Neural cell (in vitro differentiated cells): ENCODE data around the gene HNRNPM. TPM values are rescaled to one million over a fixed set of nuclear protein-coding genes. Genes with fewer than 3 reads are reported as not detected.

Experiments used
- H2AFZ ChIP-seq: fragments of 200-600, 300-800 bp; sonication (generic), shearing (Covaris generic); 2 replicates; pipeline ENCODE4 v1.6.0; 2014; ENCODE audit warnings: low read depth, mild to moderate bottlenecking, antibody characterized with exemption, low read length, moderate library complexity
- H3F3A ChIP-seq: fragments of 200-600 bp; shearing (Covaris generic); 2 replicates; pipeline ENCODE4 v1.6.1; 2016; ENCODE audit warnings: mild to moderate bottlenecking, moderate library complexity, mixed read lengths, antibody characterized with exemption, low read length; ENCODE audit not compliant: insufficient read depth, poor library complexity, severe bottlenecking
- H3K27ac ChIP-seq: fragments of 200-600, 300-800 bp; sonication (generic), shearing (Covaris generic); 2 replicates; pipeline ENCODE4 v1.5.1; 2014; ENCODE audit warnings: mild to moderate bottlenecking, low read length, moderate library complexity
- H3K27me3 ChIP-seq: fragments of 300-800, 200-600 bp; sonication (generic), shearing (Covaris generic); 2 replicates; pipeline ENCODE4 v1.6.0; 2014; ENCODE audit warnings: mild to moderate bottlenecking, low read depth, low read length, moderate library complexity; ENCODE audit not compliant: insufficient read depth
- H3K36me3 ChIP-seq: fragments of 300-800, 200-600 bp; sonication (generic), shearing (Covaris generic); 2 replicates; pipeline ENCODE4 v1.5.1; 2014; ENCODE audit warnings: mild to moderate bottlenecking, antibody characterized with exemption, low read length, moderate library complexity; ENCODE audit not compliant: insufficient read depth
- H3K4me2 ChIP-seq: fragments of 300-800, 200-600 bp; sonication (generic), shearing (Covaris generic); 2 replicates; pipeline ENCODE4 v1.6.0; 2014; ENCODE audit warnings: mild to moderate bottlenecking, low read length
- H3K4me3 ChIP-seq: fragments of 300-800, 200-600 bp; sonication (generic), shearing (Covaris generic); 2 replicates; pipeline ENCODE4 v1.5.1; 2014; ENCODE audit warnings: mild to moderate bottlenecking, low read length, moderate library complexity
- H3K79me2 ChIP-seq: fragments of 200-600 bp; shearing (Covaris generic); replicated peaks from 2 replicates; pipeline ENCODE4 v1.6.0; 2014; ENCODE audit warnings: mild to moderate bottlenecking, low read length, moderate library complexity; ENCODE audit not compliant: insufficient read depth
- H3K9ac ChIP-seq: fragments of 300-800, 200-600 bp; sonication (generic), shearing (Covaris generic); 2 replicates; pipeline ENCODE4 v1.6.1; 2016; ENCODE audit warnings: mild to moderate bottlenecking, low read length, mixed read lengths
- H3K9me2 ChIP-seq: fragments of 200-600 bp; shearing (Covaris generic); 2 replicates; pipeline ENCODE4 v1.6.1; 2016; ENCODE audit warnings: mild to moderate bottlenecking, low read length, mixed read lengths; ENCODE audit not compliant: insufficient read depth
- H3K9me3 ChIP-seq: fragments of 200-600, 300-800 bp; sonication (generic), shearing (Covaris generic); 2 replicates; pipeline ENCODE4 v1.6.1; 2016; ENCODE audit warnings: mild to moderate bottlenecking, mixed run types, low read length, moderate library complexity, mixed read lengths
- H4K20me1 ChIP-seq: fragments of 200-600 bp; shearing (Covaris generic); 2 replicates; pipeline ENCODE4 v1.6.1; 2016; ENCODE audit warnings: mild to moderate bottlenecking, mixed run types; ENCODE audit not compliant: insufficient read depth
- CTCF ChIP-seq: fragments of 450-650 bp; IDR thresholded peaks from 2 replicates; pipeline ENCODE4 v1.5.1; 2014; ENCODE audit warnings: antibody characterized with exemption, mild to moderate bottlenecking, moderate library complexity; ENCODE audit not compliant: poor library complexity, severe bottlenecking
- EP300 ChIP-seq: fragments of 450-650 bp; conservative IDR thresholded peaks from 2 replicates; pipeline ENCODE4 v1.6.1; 2014; ENCODE audit warnings: antibody characterized with exemption, mild to moderate bottlenecking, moderate library complexity; ENCODE audit not compliant: poor library complexity, severe bottlenecking
- EZH2 ChIP-seq: fragments of 200-600, 300-800 bp; shearing (Covaris generic), sonication (generic); IDR thresholded peaks from 2 replicates; pipeline ENCODE4 v1.6.1; 2014; ENCODE audit warnings: antibody characterized with exemption, low read length, borderline replicate concordance, mild to moderate bottlenecking; ENCODE audit not compliant: insufficient read depth, poor library complexity, severe bottlenecking
- MXI1 ChIP-seq: fragments of 450-650 bp; conservative IDR thresholded peaks from 2 replicates; pipeline ENCODE4 v1.6.1; 2014; ENCODE audit warnings: antibody characterized with exemption, mild to moderate bottlenecking; ENCODE audit not compliant: poor library complexity, severe bottlenecking
- POLR2AphosphoS5 ChIP-seq: IDR thresholded peaks from 2 replicates; pipeline ENCODE4 v1.6.1; 2012
- RAD21 ChIP-seq: fragments of 450-650 bp; conservative IDR thresholded peaks from 2 replicates; pipeline ENCODE4 v1.6.1; 2014; ENCODE audit warnings: antibody characterized with exemption, mild to moderate bottlenecking, moderate library complexity
- REST ChIP-seq: IDR thresholded peaks from 2 replicates; pipeline ENCODE4 v1.6.1; 2012; ENCODE audit warnings: borderline replicate concordance
- SMC3 ChIP-seq: fragments of 450-650 bp; conservative IDR thresholded peaks from 2 replicates; pipeline ENCODE4 v1.6.1; 2014; ENCODE audit warnings: antibody characterized with exemption, mild to moderate bottlenecking, moderate library complexity; ENCODE audit not compliant: poor library complexity
- TAF1 ChIP-seq: IDR thresholded peaks from 2 replicates; pipeline ENCODE4 v1.6.1; 2012; ENCODE audit warnings: low read depth
- polyA plus RNA-seq: library from polyadenylated mRNA; depleted of rRNA; stranded (reverse); fragments of >200 nt; gene quantifications from 2 replicates; pipeline ENCODE4 v1.2.3, GENCODE V29; 2014

HNRNPM gene
- polyA plus RNA-seq, 1 donor from 2014 or later = 91.7 TPM

- H3K9me2 ChIP-seq = no peaks in the 10 kb centered on the region
- H3K36me3 ChIP-seq = no peaks in the 10 kb centered on the region
- H3F3A ChIP-seq = no peaks in the 10 kb centered on the region
- peaks cover 20% of the 10 kb centered on the region for H4K20me1 ChIP-seq
- H3K27ac ChIP-seq = no peak overlapping the region
- H3K4me2 ChIP-seq = no peak overlapping the region
- no peak overlapping the region for H2AFZ ChIP-seq
- peaks cover 33% of the 10 kb centered on the region for H3K79me2 ChIP-seq
- H3K9me3 ChIP-seq = no peaks in the 10 kb centered on the region
- no peak overlapping the region for H3K4me3 ChIP-seq
- TF ChIP-seq EP300 (no peak), REST (no peak), RAD21 (no peak), EZH2 (no peak)
- no peaks in the 10 kb centered on the region for H3K27me3 ChIP-seq
- no peak overlapping the region for H3K9ac ChIP-seq
These were observed 46.4 kb upstream of the HNRNPM start for GRCh38 chr19:8398311-8398771.

- Histone ChIP-seq H3K9me2 (no peaks in the 10 kb centered on the region), H3K27ac (no peak overlapping the region), H3K4me2 (no peak overlapping the region), H3K9me3 (no peaks in the 10 kb centered on the region), H4K20me1 (peaks cover 13% of the 10 kb centered on the region), H3K36me3 (no peaks in the 10 kb centered on the region), H3K9ac (no peak overlapping the region), H3F3A (no peaks in the 10 kb centered on the region), H2AFZ (no peak overlapping the region), H3K79me2 (peaks cover 20% of the 10 kb centered on the region), H3K4me3 (no peak overlapping the region), H3K27me3 (no peaks in the 10 kb centered on the region)
- TF ChIP-seq REST = no peak
- no peak for TF ChIP-seq EP300
- TF ChIP-seq TAF1 = no peak
- TF ChIP-seq POLR2AphosphoS5 = no peak
- no peak for TF ChIP-seq MXI1
- TF ChIP-seq RAD21 = no peak
- no peak for TF ChIP-seq EZH2
- no peak for TF ChIP-seq CTCF
- TF ChIP-seq SMC3 = no peak
These were observed 45.0 kb upstream of the HNRNPM start for GRCh38 chr19:8399681-8400188.
